Prostate gland (tissue), 2 donors: Measurements from ENCODE around the gene COMMD1.

Experiments used
- CTCF ChIP-seq, 4 experiments: fragments of 200-600 bp in 2 of 4; fragments of 450-650 bp in 2 of 4; sonication (generic) in 2 of 4; IDR thresholded peaks; 1 replicate in 3 of 4; 2 replicates in 1 of 4; pipeline ENCODE4 v1.5.1; 2016 to 2019; ENCODE audit warnings: antibody characterized with exemption in 4 of 4, mild to moderate bottlenecking in 2 of 4, moderate library complexity in 2 of 4
- POLR2A ChIP-seq: fragments of 450-650 bp; IDR thresholded peaks from one replicate; pipeline ENCODE4 v1.6.1; 2016; ENCODE audit warnings: antibody characterized with exemption, mild to moderate bottlenecking
- POLR2AphosphoS5 ChIP-seq: sonication (generic); formaldehyde crosslinking; IDR thresholded peaks from one replicate; pipeline ENCODE4 v1.6.1; 2017; ENCODE audit warnings: antibody characterized with exemption

- TF ChIP-seq CTCF (IDR thresholded peaks at IDR 0.05) (no peak), POLR2A (no peak), POLR2AphosphoS5 (no peak)
Measured at GRCh38 chr2:61862085-61862484, 43.4 kb upstream of the COMMD1 start.
